K562 (cell line): ENCODE data around the gene BRCA1. TPM values are rescaled to one million over a fixed set of nuclear protein-coding genes. Genes with fewer than 3 reads are reported as not detected.

ENCODE experiments used
- ATAC-seq: fragments of 200-7000 bp; cut with Tn5 transposase; 3 replicates; pipeline ENCODE4 v1.9.1; 2020; ENCODE audit warnings: moderate library complexity
- BruUV-seq: library from RNA; stranded (reverse); fragments of 400-500 nt; replicated peaks from 2 replicates; lab custom pipeline; 2021; lab: Mats Ljungman, UMichigan
- CTCF ChIA-PET: fragments of 300-600 bp; formaldehyde crosslinking; extraction: SDS; loops from one replicate; lab custom pipeline; 2021; ENCODE audit warnings: low intra/inter-chr PET ratio; lab: Yijun Ruan, JAX
- POLR2A ChIA-PET: fragments of 300-600, 350-650 bp; sonication (Branson Sonifier 250); formaldehyde crosslinking; extraction: SDS; loops from one replicate; lab custom pipeline; 2021; ENCODE audit warnings: antibody characterized with exemption, inconsistent platforms; lab: Yijun Ruan, JAX
- DNase-seq, 4 experiments: peaks; one replicate each; pipeline versions ENCODE4 v3.0.0 to v3.0.0-alpha.2; 2011 to 2018; ENCODE audit warnings: low spot score in 3 of 4, mixed read lengths in 3 of 4; ENCODE audit errors: extremely low read depth in 1 of 4
- FAIRE-seq: peaks from 2 replicates; lab custom pipeline; 2011; peaks lifted over from hg19 to GRCh38; lab: Jason Lieb, UNC
- H2AFZ ChIP-seq: 2 replicates; pipeline ENCODE4 v1.6.0; 2011; ENCODE audit warnings: low read depth, low read length, control low read depth, inconsistent platforms
- H3K27ac ChIP-seq: fragments of 200-600 bp; 3 replicates; pipeline ENCODE4 v1.8.0; 2011; ENCODE audit warnings: low read depth, mild to moderate bottlenecking, control low read depth, inconsistent platforms, low read length, moderate library complexity, mixed read lengths; ENCODE audit errors: extremely low read depth
- H3K27me3 ChIP-seq, 2 experiments: fragments of 300-600 bp in 1 of 2; 2 replicates in 1 of 2; 3 replicates in 1 of 2; pipeline versions ENCODE4 v1.6.0 to v1.8.0; 2011; ENCODE audit warnings: inconsistent platforms in 2 of 2, low read length in 2 of 2, mild to moderate bottlenecking in 1 of 2, mixed read lengths in 1 of 2, moderate library complexity in 1 of 2; ENCODE audit not compliant: control insufficient read depth in 2 of 2, insufficient read depth in 2 of 2
- H3K36me3 ChIP-seq: fragments of 300-600 bp; 3 replicates; pipeline ENCODE4 v1.8.0; 2011; ENCODE audit warnings: mild to moderate bottlenecking, low read length, inconsistent platforms; ENCODE audit not compliant: control insufficient read depth, insufficient read depth
- H3K4me1 ChIP-seq, 2 experiments: fragments of 200-600 bp in 1 of 2; replicated peaks in 1 of 2; 2 replicates in 1 of 2; 3 replicates in 1 of 2; pipeline versions ENCODE4 v1.5.1 to v1.8.0; 2011; ENCODE audit warnings: inconsistent platforms in 2 of 2, low read length in 2 of 2, mild to moderate bottlenecking in 1 of 2, mixed read lengths in 1 of 2, moderate library complexity in 1 of 2; ENCODE audit not compliant: control insufficient read depth in 2 of 2, insufficient read depth in 2 of 2
- H3K4me2 ChIP-seq: 2 replicates; pipeline ENCODE4 v1.6.1; 2011; ENCODE audit warnings: low read length, control low read depth, inconsistent platforms, mixed read lengths; ENCODE audit not compliant: insufficient read depth
- H3K4me3 ChIP-seq: fragments of 200-600 bp; sonication (generic), shearing (Covaris generic); 2 replicates; pipeline ENCODE4 v1.5.1; 2016; ENCODE audit warnings: control low read depth, inconsistent platforms
- H3K79me2 ChIP-seq: fragments of 200-600 bp; 3 replicates; pipeline ENCODE4 v1.8.0; 2011; ENCODE audit warnings: low read length, inconsistent platforms; ENCODE audit not compliant: control insufficient read depth, insufficient read depth
- H3K9ac ChIP-seq, 2 experiments: 2 replicates each; pipeline versions ENCODE4 v1.6.0 to v1.6.1; 2011; ENCODE audit warnings: low read depth in 2 of 2, low read length in 2 of 2, control low read depth in 1 of 2, inconsistent platforms in 1 of 2, mild to moderate bottlenecking in 1 of 2, mixed read lengths in 1 of 2; ENCODE audit not compliant: insufficient read depth in 1 of 2
- H3K9me1 ChIP-seq: one replicate; pipeline ENCODE4 v1.6.0; 2011; ENCODE audit warnings: inconsistent platforms, mild to moderate bottlenecking, low read length, moderate library complexity; ENCODE audit not compliant: control insufficient read depth, insufficient read depth
- H3K9me3 ChIP-seq: replicated peaks from 2 replicates; pipeline ENCODE4 v1.5.1; 2011; ENCODE audit warnings: low read depth, low read length, inconsistent platforms; ENCODE audit not compliant: control insufficient read depth, insufficient read depth
- H4K20me1 ChIP-seq: replicated peaks from 2 replicates; pipeline ENCODE4 v1.6.1; 2011; ENCODE audit warnings: low read length, inconsistent platforms, mixed read lengths; ENCODE audit not compliant: control insufficient read depth, insufficient read depth
- HSF4 ChIP-seq: fragments of 250-450 bp; sonication (Bioruptor Pico); IDR thresholded peaks from 2 replicates; pipeline ENCODE4 v2.1.2; 2022; ENCODE audit warnings: mild to moderate bottlenecking, moderate library complexity, borderline replicate concordance
- JUND ChIP-seq, 2 experiments: IDR thresholded peaks; 2 replicates in 1 of 2; 3 replicates in 1 of 2; pipeline ENCODE4 v1.6.1; 2011; ENCODE audit warnings: borderline replicate concordance in 2 of 2, low read depth in 2 of 2, low read length in 2 of 2, improper control_type of control experiment in 1 of 2, missing biosample characterization in 1 of 2, missing genetic modification characterization in 1 of 2, missing genetic modification reagents in 1 of 2
- MAX ChIP-seq: sonication (generic); formaldehyde crosslinking; IDR thresholded peaks from 2 replicates; pipeline ENCODE4 v1.9.0; 2022; ENCODE audit warnings: mild to moderate bottlenecking, missing genetic modification reagents
- PHF8 ChIP-seq: fragments of 200-600 bp; sonication (generic); IDR thresholded peaks from 2 replicates; pipeline ENCODE4 v1.6.1; 2012; ENCODE audit warnings: mixed run types, mild to moderate bottlenecking, inconsistent platforms, low read length, moderate library complexity, borderline replicate concordance
- PTTG1 ChIP-seq: fragments of 450-650 bp; IDR thresholded peaks from 2 replicates; pipeline ENCODE4 v1.6.1; 2016; ENCODE audit warnings: low read depth, mild to moderate bottlenecking, missing genetic modification characterization, missing compliant biosample characterization
- RERE ChIP-seq: sonication (generic); formaldehyde crosslinking; IDR thresholded peaks from 2 replicates; pipeline ENCODE4 v1.8.0; 2023; ENCODE audit warnings: missing genetic modification reagents, mild to moderate bottlenecking, borderline replicate concordance
- SETDB1 ChIP-seq: IDR thresholded peaks from one replicate; pipeline ENCODE4 v1.6.1; 2012; ENCODE audit warnings: low read length, control low read depth, inconsistent platforms
- SMAD4 ChIP-seq: fragments of 250-450 bp; sonication (Bioruptor Pico); conservative IDR thresholded peaks from 2 replicates; pipeline ENCODE4 v1.8.0; 2021; ENCODE audit warnings: inconsistent platforms, mild to moderate bottlenecking, moderate library complexity
- TAF7 ChIP-seq: fragments of 450-650 bp; IDR thresholded peaks from 2 replicates; pipeline ENCODE4 v1.6.1; 2016; ENCODE audit warnings: missing genetic modification characterization, missing compliant biosample characterization
- TFAM ChIP-seq: fragments of 250-450 bp; sonication (Bioruptor Pico); conservative IDR thresholded peaks from 2 replicates; pipeline ENCODE4 v1.5.0; 2021; ENCODE audit warnings: mild to moderate bottlenecking, moderate library complexity
- ZC3H8 ChIP-seq: fragments of 450-650 bp; IDR thresholded peaks from 2 replicates; pipeline ENCODE4 v1.6.1; 2017
- ZFX ChIP-seq: sonication (generic); formaldehyde crosslinking; IDR thresholded peaks from 2 replicates; pipeline ENCODE4 v1.8.0; 2022; ENCODE audit warnings: mild to moderate bottlenecking, missing genetic modification reagents, moderate library complexity
- ZNF764 ChIP-seq: fragments of 250-450 bp; sonication (Bioruptor Pico); IDR thresholded peaks from 2 replicates; pipeline ENCODE4 v1.4.0; 2020; ENCODE audit warnings: low read depth, mild to moderate bottlenecking, moderate library complexity
- WGBS: fragments of 100-300 bp; shearing (Covaris generic); methylation state at CpG from one replicate; pipeline ENCODE4 v1.1.6; 2016; ENCODE audit warnings: low coverage, mixed read lengths; ENCODE audit not compliant: insufficient coverage; ENCODE audit errors: missing lambda C conversion rate; 5-methylcytosine and 5-hydroxymethylcytosine counted together
- in situ Hi-C: fragments of 300-500 bp; cut with MboI; formaldehyde crosslinking; loops from 4 replicates; pipeline ENCODE4 v1.15.0; 2018; ENCODE audit warnings: inconsistent platforms, mixed read lengths
- intact Hi-C: fragments of 100-400 bp; cut with micrococcal nuclease; formaldehyde crosslinking; loops from 2 replicates; pipeline ENCODE4 v1.14.2; 2022
- polyA plus RNA-seq, 8 experiments: library from polyadenylated mRNA; depleted of rRNA in 4 of 8; stranded (reverse) in 5 of 8; unstranded in 3 of 8; fragments of >200 nt; fragmentation: Nextera tagmentation in 2 of 8; fragmentation: Illumina TruSeq in 1 of 8; extraction: Ambion mirVana in 2 of 8; extraction: Trizol in 1 of 8; gene quantifications; 2 replicates each; pipeline versions ENCODE4 v1.2.1 to v1.2.3, GENCODE V29; 2011 to 2014; ENCODE audit warnings: inconsistent platforms in 1 of 8, missing spikeins in 1 of 8
- total RNA-seq, 7 experiments: library from RNA; depleted of rRNA in 6 of 7; stranded (reverse); fragments of >200 nt in 6 of 7; fragmentation: Illumina TruSeq in 2 of 7; extraction: Trizol in 2 of 7; gene quantifications; 2 replicates each; pipeline versions ENCODE4 v1.2.1 to v1.2.3, GENCODE V29; 2011 to 2021; ENCODE audit warnings: low replicate concordance in 1 of 7

The BRCA1 gene
- total and polyA plus RNA-seq, 9 of the 15 experiments (the other 6 are each of a cell fraction or from before 2014, with no cell fraction given): 25.9 to 95.3 (median 62.3) TPM

GRCh38 chr17:43042025-43042628 lies 83.0 kb downstream of the BRCA1 start (continued):
- TF ChIP-seq RERE (CRISPR knock-in tag): no peak
- TF ChIP-seq, all 486 proteins: peak for 7

- H2AFZ ChIP-seq: no peak overlapping the region
Observed at GRCh38 chr17:43040655-43041054, 84.5 kb downstream of the BRCA1 start.

More at GRCh38 chr17:43040655-43041054, 84.5 kb downstream of the BRCA1 start:
- intact Hi-C loops: no loop called here
- TF ChIP-seq ZNF764 (CRISPR knock-in tag): no peak
- no peak for TF ChIP-seq TFAM (CRISPR knock-in tag)
- no peak for TF ChIP-seq PTTG1 (tag)
- no peak for TF ChIP-seq ZC3H8
- no peak for TF ChIP-seq SMAD4 (CRISPR knock-in tag)
- TF ChIP-seq PHF8: no peak
- TF ChIP-seq JUND (IDR thresholded peaks at IDR 0.05; ENCODE audit: borderline replicate concordance, low read depth, low read length): no peak
- no peak for TF ChIP-seq JUND (tag; IDR thresholded peaks at IDR 0.05; ENCODE audit: borderline replicate concordance, low read depth, low read length)
- no peak for TF ChIP-seq TAF7 (tag)
- no peak for TF ChIP-seq MAX
- TF ChIP-seq HSF4 (CRISPR knock-in tag): no peak
- no peak for TF ChIP-seq SETDB1
- TF ChIP-seq ZFX: no peak
- no peaks in the 10 kb centered on the region for H3K79me2 ChIP-seq
- no peak for FAIRE-seq
- ChIA-PET CTCF (no interaction called here), POLR2A (no interaction called here)
- H4K20me1 ChIP-seq: no peaks in the 10 kb centered on the region
- DNase-seq: no peak
- no peak overlapping the region for H3K9ac ChIP-seq
- WGBS: 90% methylated on average over 2 of the region's 2 CpGs
- H3K27ac ChIP-seq: no peak overlapping the region
- peaks cover 0 to 5% of the 10 kb centered on the region in 2 experiments; a peak in 3 of 5 replicates for H3K4me1 ChIP-seq
- H3K27me3 ChIP-seq: no peaks in the 10 kb centered on the region
- H3K4me2 ChIP-seq: no peak overlapping the region
- in situ Hi-C loops: no loop called here
- H3K9me1 ChIP-seq: no peaks in the 10 kb centered on the region
- no peaks in the 10 kb centered on the region for H3K9me3 ChIP-seq
- H3K36me3 ChIP-seq: peaks cover 31% of the 10 kb centered on the region
- ATAC-seq: no peak
- no TSS peak for BruUV-seq
- no peak overlapping the region for H3K4me3 ChIP-seq
